HepG2 (cell line): ENCODE results near the gene TAF1B. TPM values are rescaled to one million over a fixed set of nuclear protein-coding genes. Genes with fewer than 3 reads are reported as not detected.
A peak's percentile ranks its signal among the peaks of the same experiment; 100 is the strongest.

ENCODE experiments used
- EHMT2 ChIP-seq: fragments of 200-600 bp; sonication (generic); IDR thresholded peaks from 2 replicates; pipeline ENCODE4 v1.7.0; 2017; ENCODE audit warnings: antibody characterized with exemption, low read depth, low read length, borderline replicate concordance
- KLF11 ChIP-seq: IDR thresholded peaks from 2 replicates; pipeline ENCODE4 v1.6.1; 2016; ENCODE audit warnings: missing compliant biosample characterization
- NCOR1 ChIP-seq: fragments of 200-600 bp; sonication (generic); IDR thresholded peaks from 2 replicates; pipeline ENCODE4 v1.7.0; 2017; ENCODE audit warnings: antibody characterized with exemption, low read length, borderline replicate concordance
- NFYC ChIP-seq: IDR thresholded peaks from 2 replicates; pipeline ENCODE4 v1.6.1; 2016; ENCODE audit warnings: missing genetic modification reagents, missing compliant biosample characterization
- PHF5A ChIP-seq: IDR thresholded peaks from one replicate; pipeline ENCODE4 v1.6.1; 2018; ENCODE audit warnings: low read depth, missing genetic modification reagents; ENCODE audit not compliant: unreplicated experiment
- STAT5B ChIP-seq: sonication (generic); formaldehyde crosslinking; IDR thresholded peaks from 2 replicates; pipeline ENCODE4 v1.4.0; 2020; ENCODE audit warnings: missing genetic modification reagents
- THAP11 ChIP-seq: IDR thresholded peaks from 2 replicates; pipeline ENCODE4 v1.6.1; 2016; ENCODE audit warnings: missing biosample characterization, missing genetic modification reagents
- ZNF121 ChIP-seq: sonication (generic); formaldehyde crosslinking; IDR thresholded peaks from 2 replicates; pipeline ENCODE4 v1.5.0; 2020; ENCODE audit warnings: mild to moderate bottlenecking, missing genetic modification reagents
- ZNF282 ChIP-seq: fragments of 450-650 bp; IDR thresholded peaks from 2 replicates; pipeline ENCODE4 v1.6.1; 2018; ENCODE audit not compliant: partially characterized antibody
- ZNF572 ChIP-seq: sonication (generic); formaldehyde crosslinking; IDR thresholded peaks from 2 replicates; pipeline ENCODE4 v1.5.1; 2020; ENCODE audit warnings: mild to moderate bottlenecking, missing genetic modification reagents
- ZNF644 ChIP-seq: IDR thresholded peaks from 2 replicates; pipeline ENCODE4 v1.6.1; 2016; ENCODE audit warnings: low read depth
- ZNF652 ChIP-seq: IDR thresholded peaks from 2 replicates; pipeline ENCODE4 v1.6.1; 2016; ENCODE audit warnings: low read depth, borderline replicate concordance
- polyA plus RNA-seq, 8 experiments: library from polyadenylated mRNA; depleted of rRNA in 3 of 8; stranded (reverse) in 7 of 8; unstranded in 1 of 8; fragments of >200 nt; fragmentation: Illumina TruSeq in 4 of 8; extraction: Trizol in 4 of 8; gene quantifications; 2 replicates each; pipeline versions ENCODE4 v1.2.1 to v1.2.3, GENCODE V29; 2011 to 2016; ENCODE audit warnings: low read depth in 4 of 8, missing spikeins in 1 of 8, mixed read lengths in 1 of 8; ENCODE audit not compliant: insufficient read depth in 1 of 8
- total RNA-seq, 5 experiments: library from RNA; depleted of rRNA; stranded (reverse); fragments of >200 nt; fragmentation: Illumina TruSeq; extraction: Trizol; gene quantifications; 2 replicates each; pipeline ENCODE4 v1.2.3, GENCODE V29; 2016; ENCODE audit warnings: low read depth in 1 of 5
- TF ChIP-seq, protein P1 (sequence below): sonication (generic); formaldehyde crosslinking; IDR thresholded peaks from 2 replicates; pipeline ENCODE4 v1.8.1; 2023; ENCODE audit warnings: mild to moderate bottlenecking, missing genetic modification reagents
- TF ChIP-seq, protein P2 (sequence below): sonication (generic); formaldehyde crosslinking; IDR thresholded peaks from 2 replicates; pipeline ENCODE4 v1.4.0; 2020; ENCODE audit warnings: missing genetic modification reagents
- TF ChIP-seq, protein P3 (sequence below): IDR thresholded peaks from 2 replicates; pipeline ENCODE4 v1.6.1; 2016; ENCODE audit warnings: low read depth, missing genetic modification reagents, missing compliant biosample characterization
- TF ChIP-seq, protein P4 (sequence below): IDR thresholded peaks from 2 replicates; pipeline ENCODE4 v1.6.1; 2016; ENCODE audit warnings: missing genetic modification reagents, missing compliant biosample characterization
- TF ChIP-seq, protein P5 (sequence below): sonication (generic); formaldehyde crosslinking; IDR thresholded peaks from 2 replicates; pipeline ENCODE4 v1.5.1; 2020; ENCODE audit warnings: missing genetic modification reagents, mild to moderate bottlenecking, borderline replicate concordance
- TF ChIP-seq, protein P6 (sequence below): IDR thresholded peaks from 2 replicates; pipeline ENCODE4 v1.6.1; 2016; ENCODE audit warnings: missing biosample characterization, missing genetic modification reagents, low read depth

The TAF1B gene
- total and polyA plus RNA-seq, 2 of the 13 experiments (the other 11 are each of a cell fraction or from before 2014, with no cell fraction given): 13.3 to 27.7 TPM

DNA sequence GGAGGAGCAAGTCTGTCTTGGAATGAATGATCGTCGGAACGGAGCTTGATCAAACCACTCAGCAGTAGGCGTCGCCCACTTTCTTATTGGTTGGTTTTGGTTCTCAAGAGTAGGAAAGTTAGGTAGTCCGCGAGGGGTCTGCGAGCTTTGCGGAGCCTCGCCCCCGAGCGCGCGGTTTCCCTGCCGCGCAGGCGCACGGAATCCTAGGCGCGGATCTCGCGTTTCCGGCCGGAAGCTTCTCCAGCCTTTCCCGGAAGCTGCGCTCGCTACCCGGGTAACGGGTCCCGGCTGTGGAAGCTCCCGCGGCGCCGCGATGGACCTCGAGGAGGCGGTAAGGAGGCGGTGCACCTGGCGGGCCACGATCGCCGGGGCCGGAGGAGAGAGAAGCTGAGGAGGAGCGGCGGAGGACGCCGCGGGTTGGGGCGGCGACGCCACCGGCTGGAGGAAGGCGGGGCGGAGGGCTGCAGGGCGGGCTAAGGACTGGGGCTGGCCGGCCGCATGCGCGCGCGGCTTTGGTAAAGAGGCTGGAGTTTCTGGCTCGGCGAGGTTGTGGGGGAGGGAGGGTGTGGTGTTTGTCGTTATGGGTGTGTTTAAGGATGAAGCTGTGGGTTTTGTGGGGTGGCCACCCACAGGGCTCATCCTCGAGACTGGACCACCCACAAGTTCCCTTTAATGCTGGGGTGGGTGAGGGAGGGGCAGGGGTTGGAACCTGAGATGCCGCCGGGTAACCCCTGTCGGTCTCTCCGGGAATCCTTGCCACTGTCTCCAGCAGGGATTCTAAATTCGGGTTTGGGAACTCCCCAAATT lies at the start of gene TAF1B (continued):
- peak; percentile 77 for TF ChIP-seq NFYC
- no peak for TF ChIP-seq PHF5A (CRISPR knock-in tag)
- TF ChIP-seq EHMT2: no peak
- TF ChIP-seq ZNF652 (CRISPR knock-in tag): no peak
- peak; percentile 88 for TF ChIP-seq THAP11 (CRISPR knock-in tag)
- TF ChIP-seq, protein P1, sequence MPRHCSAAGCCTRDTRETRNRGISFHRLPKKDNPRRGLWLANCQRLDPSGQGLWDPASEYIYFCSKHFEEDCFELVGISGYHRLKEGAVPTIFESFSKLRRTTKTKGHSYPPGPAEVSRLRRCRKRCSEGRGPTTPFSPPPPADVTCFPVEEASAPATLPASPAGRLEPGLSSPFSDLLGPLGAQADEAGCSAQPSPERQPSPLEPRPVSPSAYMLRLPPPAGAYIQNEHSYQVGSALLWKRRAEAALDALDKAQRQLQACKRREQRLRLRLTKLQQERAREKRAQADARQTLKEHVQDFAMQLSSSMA (CRISPR knock-in tag): no peak
- no peak for TF ChIP-seq ZNF572 (CRISPR knock-in tag)
- TF ChIP-seq, protein P2, sequence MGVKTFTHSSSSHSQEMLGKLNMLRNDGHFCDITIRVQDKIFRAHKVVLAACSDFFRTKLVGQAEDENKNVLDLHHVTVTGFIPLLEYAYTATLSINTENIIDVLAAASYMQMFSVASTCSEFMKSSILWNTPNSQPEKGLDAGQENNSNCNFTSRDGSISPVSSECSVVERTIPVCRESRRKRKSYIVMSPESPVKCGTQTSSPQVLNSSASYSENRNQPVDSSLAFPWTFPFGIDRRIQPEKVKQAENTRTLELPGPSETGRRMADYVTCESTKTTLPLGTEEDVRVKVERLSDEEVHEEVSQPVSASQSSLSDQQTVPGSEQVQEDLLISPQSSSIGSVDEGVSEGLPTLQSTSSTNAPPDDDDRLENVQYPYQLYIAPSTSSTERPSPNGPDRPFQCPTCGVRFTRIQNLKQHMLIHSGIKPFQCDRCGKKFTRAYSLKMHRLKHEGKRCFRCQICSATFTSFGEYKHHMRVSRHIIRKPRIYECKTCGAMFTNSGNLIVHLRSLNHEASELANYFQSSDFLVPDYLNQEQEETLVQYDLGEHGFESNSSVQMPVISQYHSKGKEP (CRISPR knock-in tag): peak; percentile 31; the same call in 1 of the 2 replicates
- no peak for TF ChIP-seq ZNF121 (CRISPR knock-in tag)
- TF ChIP-seq, protein P3, sequence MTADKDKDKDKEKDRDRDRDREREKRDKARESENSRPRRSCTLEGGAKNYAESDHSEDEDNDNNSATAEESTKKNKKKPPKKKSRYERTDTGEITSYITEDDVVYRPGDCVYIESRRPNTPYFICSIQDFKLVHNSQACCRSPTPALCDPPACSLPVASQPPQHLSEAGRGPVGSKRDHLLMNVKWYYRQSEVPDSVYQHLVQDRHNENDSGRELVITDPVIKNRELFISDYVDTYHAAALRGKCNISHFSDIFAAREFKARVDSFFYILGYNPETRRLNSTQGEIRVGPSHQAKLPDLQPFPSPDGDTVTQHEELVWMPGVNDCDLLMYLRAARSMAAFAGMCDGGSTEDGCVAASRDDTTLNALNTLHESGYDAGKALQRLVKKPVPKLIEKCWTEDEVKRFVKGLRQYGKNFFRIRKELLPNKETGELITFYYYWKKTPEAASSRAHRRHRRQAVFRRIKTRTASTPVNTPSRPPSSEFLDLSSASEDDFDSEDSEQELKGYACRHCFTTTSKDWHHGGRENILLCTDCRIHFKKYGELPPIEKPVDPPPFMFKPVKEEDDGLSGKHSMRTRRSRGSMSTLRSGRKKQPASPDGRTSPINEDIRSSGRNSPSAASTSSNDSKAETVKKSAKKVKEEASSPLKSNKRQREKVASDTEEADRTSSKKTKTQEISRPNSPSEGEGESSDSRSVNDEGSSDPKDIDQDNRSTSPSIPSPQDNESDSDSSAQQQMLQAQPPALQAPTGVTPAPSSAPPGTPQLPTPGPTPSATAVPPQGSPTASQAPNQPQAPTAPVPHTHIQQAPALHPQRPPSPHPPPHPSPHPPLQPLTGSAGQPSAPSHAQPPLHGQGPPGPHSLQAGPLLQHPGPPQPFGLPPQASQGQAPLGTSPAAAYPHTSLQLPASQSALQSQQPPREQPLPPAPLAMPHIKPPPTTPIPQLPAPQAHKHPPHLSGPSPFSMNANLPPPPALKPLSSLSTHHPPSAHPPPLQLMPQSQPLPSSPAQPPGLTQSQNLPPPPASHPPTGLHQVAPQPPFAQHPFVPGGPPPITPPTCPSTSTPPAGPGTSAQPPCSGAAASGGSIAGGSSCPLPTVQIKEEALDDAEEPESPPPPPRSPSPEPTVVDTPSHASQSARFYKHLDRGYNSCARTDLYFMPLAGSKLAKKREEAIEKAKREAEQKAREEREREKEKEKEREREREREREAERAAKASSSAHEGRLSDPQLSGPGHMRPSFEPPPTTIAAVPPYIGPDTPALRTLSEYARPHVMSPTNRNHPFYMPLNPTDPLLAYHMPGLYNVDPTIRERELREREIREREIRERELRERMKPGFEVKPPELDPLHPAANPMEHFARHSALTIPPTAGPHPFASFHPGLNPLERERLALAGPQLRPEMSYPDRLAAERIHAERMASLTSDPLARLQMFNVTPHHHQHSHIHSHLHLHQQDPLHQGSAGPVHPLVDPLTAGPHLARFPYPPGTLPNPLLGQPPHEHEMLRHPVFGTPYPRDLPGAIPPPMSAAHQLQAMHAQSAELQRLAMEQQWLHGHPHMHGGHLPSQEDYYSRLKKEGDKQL (CRISPR knock-in tag): peak; percentile 16; the same call in 1 of the 2 replicates
- TF ChIP-seq, protein P4, sequence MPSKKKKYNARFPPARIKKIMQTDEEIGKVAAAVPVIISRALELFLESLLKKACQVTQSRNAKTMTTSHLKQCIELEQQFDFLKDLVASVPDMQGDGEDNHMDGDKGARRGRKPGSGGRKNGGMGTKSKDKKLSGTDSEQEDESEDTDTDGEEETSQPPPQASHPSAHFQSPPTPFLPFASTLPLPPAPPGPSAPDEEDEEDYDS (CRISPR knock-in tag): peak; percentile 82
- no peak for TF ChIP-seq ZNF644 (CRISPR knock-in tag)
- peak; percentile 76 for TF ChIP-seq STAT5B (CRISPR knock-in tag)
- peak; percentile 85; the same call in 1 of the 2 replicates for TF ChIP-seq KLF11 (CRISPR knock-in tag)
- TF ChIP-seq ZNF282: no peak
- TF ChIP-seq, protein P5, sequence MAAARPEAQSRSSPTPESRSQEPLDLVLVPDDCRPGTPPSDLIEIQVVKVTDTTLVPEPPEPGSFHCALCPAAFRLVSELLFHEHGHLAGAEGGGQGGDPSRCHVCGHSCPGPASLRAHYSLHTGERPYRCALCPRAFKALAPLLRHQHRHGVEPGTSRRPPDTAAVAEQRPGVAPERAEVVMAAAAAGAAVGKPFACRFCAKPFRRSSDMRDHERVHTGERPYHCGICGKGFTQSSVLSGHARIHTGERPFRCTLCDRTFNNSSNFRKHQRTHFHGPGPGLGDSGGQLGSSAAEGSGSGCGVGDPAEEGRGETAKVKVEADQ (CRISPR knock-in tag): peak; percentile 95; the same call in 1 of the 2 replicates
- peak; percentile 17; the same call in 1 of the 2 replicates for TF ChIP-seq NCOR1
- TF ChIP-seq, protein P6, sequence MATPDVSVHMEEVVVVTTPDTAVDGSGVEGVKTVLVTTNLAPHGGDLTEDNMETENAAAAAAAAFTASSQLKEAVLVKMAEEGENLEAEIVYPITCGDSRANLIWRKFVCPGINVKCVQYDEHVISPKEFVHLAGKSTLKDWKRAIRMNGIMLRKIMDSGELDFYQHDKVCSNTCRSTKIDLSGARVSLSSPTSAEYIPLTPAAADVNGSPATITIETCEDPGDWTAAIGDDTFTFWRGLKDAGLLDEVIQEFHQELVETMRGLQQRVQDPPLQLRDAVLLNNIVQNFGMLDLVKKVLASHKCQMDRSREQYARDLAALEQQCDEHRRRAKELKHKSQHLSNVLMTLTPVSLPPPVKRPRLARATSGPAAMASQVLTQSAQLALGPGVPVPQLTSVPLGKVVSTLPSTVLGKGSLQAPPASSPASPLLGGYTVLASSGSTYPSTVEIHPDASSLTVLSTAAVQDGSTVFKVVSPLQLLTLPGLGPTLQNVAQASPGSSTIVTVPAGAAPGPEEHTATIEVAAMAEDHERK: peak; percentile 35; the same call in 1 of the 2 replicates
